ENCODE measurements around the gene GCDH.
A peak's percentile ranks its signal among the peaks of the same experiment; 100 is the strongest.

Gene GCDH

GRCh38 chr19:12935071-12935470 is 44.1 kb downstream of the GCDH start:
- TF ChIP-seq ZFX (IDR thresholded peaks at IDR 0.05) (no peak), CTCF (conservative IDR thresholded peaks at IDR 0.05) (no peak)
- H3K27ac ChIP-seq: no peak overlapping the region

DNA sequence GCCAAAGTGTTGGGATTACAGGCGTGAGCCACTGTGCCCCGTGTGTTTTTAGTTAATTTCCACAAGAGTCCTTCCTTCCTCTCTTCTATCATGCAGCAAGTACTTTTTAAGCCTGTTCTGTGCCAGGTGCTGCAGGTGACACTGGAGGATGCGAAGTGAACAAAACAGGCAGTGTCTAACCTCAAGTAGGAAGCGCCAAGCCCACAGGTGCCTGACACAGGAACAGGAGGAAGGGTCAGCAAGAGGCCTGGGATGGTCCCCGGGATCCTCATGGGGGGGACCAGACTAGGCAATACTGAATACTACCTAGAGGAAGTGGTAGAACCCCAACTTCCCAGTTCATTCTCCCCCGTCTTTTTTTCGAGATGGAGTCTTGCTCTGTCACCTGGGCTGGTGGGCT is 45.6 kb downstream of the GCDH start:
- TF ChIP-seq CTCF (conservative IDR thresholded peaks at IDR 0.05): no peak
- TF ChIP-seq ZFX (IDR thresholded peaks at IDR 0.05): no peak

GRCh38 chr19:12937093-12937926 is 46.4 kb downstream of the GCDH start:
- H3K27ac ChIP-seq: peak overlapping the region; percentile 95
- no peak for TF ChIP-seq CTCF (conservative IDR thresholded peaks at IDR 0.05)
- no peak for TF ChIP-seq ZFX (IDR thresholded peaks at IDR 0.05)

More for the DNA sequence above, 45.6 kb downstream of the GCDH start:
- H3K27ac ChIP-seq: no peak overlapping the region; the same call in 1 of the 2 replicates

GRCh38 chr19:12937927-12938778 is 47.2 kb downstream of the GCDH start, which contains the start of gene CALR:
Gene CALR (plus strand): TSS chr19:12938609. CDS start chr19:12938680, 71 bp downstream.
- peak within 1 kb of the TSS; percentile 95 for H3K27ac ChIP-seq
- no peak for TF ChIP-seq ZFX (IDR thresholded peaks at IDR 0.05)
- TF ChIP-seq CTCF (conservative IDR thresholded peaks at IDR 0.05): no peak

DNA sequence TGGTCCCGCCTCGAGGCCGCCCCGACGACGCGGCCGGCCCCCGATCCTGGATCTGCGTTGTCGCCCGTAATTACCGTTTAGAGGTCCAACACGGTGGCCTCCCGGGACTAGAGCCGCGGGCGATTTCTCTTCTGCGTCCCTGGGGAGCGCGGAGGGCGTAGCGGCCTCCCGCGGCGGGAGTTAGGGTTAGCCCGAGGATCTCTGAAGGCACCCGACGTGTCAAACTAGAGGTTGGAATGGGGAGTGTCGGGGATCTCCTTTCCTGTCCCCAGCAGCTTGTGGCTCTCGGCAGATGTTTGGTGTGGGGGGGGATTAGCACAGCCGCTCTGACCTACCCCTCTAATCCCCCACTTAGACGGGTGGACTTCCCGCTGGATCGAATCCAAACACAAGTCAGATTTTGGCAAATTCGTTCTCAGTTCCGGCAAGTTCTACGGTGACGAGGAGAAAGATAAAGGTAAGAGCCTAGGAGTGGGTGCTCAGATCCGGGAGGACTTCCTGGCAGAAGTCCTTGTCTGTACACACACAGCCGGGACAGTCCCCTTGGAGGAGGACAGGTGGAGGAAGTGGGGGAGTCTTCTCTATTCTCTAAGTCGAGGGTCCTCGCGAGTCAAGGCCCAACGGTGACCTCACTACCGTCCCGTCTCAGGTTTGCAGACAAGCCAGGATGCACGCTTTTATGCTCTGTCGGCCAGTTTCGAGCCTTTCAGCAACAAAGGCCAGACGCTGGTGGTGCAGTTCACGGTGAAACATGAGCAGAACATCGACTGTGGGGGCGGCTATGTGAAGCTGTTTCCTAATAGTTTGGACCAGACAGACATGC is 48.0 kb downstream of the GCDH start:
- TF ChIP-seq ZFX (IDR thresholded peaks at IDR 0.05) (peak; percentile 65; the same call in 1 of the 2 replicates), CTCF (conservative IDR thresholded peaks at IDR 0.05) (no peak)
- peak overlapping the region; percentile 95 for H3K27ac ChIP-seq

DNA sequence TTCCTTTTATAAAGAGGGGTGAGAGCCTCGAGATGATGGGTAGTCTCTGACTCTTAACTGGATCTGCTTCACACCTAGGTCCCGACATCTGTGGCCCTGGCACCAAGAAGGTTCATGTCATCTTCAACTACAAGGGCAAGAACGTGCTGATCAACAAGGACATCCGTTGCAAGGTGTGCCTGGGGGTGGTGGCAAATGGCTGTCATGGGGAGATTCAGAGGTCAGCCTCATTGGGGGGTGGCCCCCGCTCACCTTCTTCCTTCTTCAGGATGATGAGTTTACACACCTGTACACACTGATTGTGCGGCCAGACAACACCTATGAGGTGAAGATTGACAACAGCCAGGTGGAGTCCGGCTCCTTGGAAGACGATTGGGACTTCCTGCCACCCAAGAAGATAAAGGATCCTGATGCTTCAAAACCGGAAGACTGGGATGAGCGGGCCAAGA is 49.0 kb downstream of the GCDH start:
- no peak for TF ChIP-seq ZFX (IDR thresholded peaks at IDR 0.05)
- no peak for TF ChIP-seq CTCF (conservative IDR thresholded peaks at IDR 0.05)

More for the DNA sequence above, 49.0 kb downstream of the GCDH start:
- H3K27ac ChIP-seq: peak overlapping the region; percentile 14
